Measurements from ENCODE around the gene SRPX2.

Gene SRPX2

GRCh38 chrX:100635040-100635439, 9.0 kb upstream of the SRPX2 start:
- TF ChIP-seq, protein P1, sequence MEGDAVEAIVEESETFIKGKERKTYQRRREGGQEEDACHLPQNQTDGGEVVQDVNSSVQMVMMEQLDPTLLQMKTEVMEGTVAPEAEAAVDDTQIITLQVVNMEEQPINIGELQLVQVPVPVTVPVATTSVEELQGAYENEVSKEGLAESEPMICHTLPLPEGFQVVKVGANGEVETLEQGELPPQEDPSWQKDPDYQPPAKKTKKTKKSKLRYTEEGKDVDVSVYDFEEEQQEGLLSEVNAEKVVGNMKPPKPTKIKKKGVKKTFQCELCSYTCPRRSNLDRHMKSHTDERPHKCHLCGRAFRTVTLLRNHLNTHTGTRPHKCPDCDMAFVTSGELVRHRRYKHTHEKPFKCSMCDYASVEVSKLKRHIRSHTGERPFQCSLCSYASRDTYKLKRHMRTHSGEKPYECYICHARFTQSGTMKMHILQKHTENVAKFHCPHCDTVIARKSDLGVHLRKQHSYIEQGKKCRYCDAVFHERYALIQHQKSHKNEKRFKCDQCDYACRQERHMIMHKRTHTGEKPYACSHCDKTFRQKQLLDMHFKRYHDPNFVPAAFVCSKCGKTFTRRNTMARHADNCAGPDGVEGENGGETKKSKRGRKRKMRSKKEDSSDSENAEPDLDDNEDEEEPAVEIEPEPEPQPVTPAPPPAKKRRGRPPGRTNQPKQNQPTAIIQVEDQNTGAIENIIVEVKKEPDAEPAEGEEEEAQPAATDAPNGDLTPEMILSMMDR (IDR thresholded peaks at IDR 0.05; ENCODE audit: insufficient read depth, low read length, poor library complexity, severe bottlenecking): no peak
- Histone ChIP-seq H3K4me3 (replicated peaks; ENCODE audit: low read depth, low read length) (no peak overlapping the region), H3K36me3 (ENCODE audit: control insufficient read depth, insufficient read depth, low read length) (no peaks in the 10 kb centered on the region), H3K27me3 (replicated peaks; ENCODE audit: control insufficient read depth, insufficient read depth, low read length) (no peaks in the 10 kb centered on the region)
- DNase-seq (ENCODE audit: extremely low read depth, insufficient read length): no peak

- no peaks in the 10 kb centered on the region for H3K36me3 ChIP-seq (ENCODE audit: control insufficient read depth, insufficient read depth, low read length)
- H3K4me3 ChIP-seq (replicated peaks; ENCODE audit: low read depth, low read length): no peak overlapping the region
- DNase-seq (ENCODE audit: extremely low read depth, insufficient read length): no peak
- no peaks in the 10 kb centered on the region for H3K27me3 ChIP-seq (replicated peaks; ENCODE audit: control insufficient read depth, insufficient read depth, low read length)
- TF ChIP-seq, protein P1 (IDR thresholded peaks at IDR 0.05; ENCODE audit: insufficient read depth, low read length, poor library complexity, severe bottlenecking): no peak
Observed at GRCh38 chrX:100635989-100636320, 8.0 kb upstream of the SRPX2 start.

- peak; percentile 44 for DNase-seq (ENCODE audit: extremely low read depth, insufficient read length)
- TF ChIP-seq, protein P1 (IDR thresholded peaks at IDR 0.05; ENCODE audit: insufficient read depth, low read length, poor library complexity, severe bottlenecking): peak; percentile 44
- H3K4me3 ChIP-seq (replicated peaks; ENCODE audit: low read depth, low read length): no peak within 1 kb of the TSS
- no peaks in the 10 kb centered on the region for H3K36me3 ChIP-seq (ENCODE audit: control insufficient read depth, insufficient read depth, low read length)
- no peaks in the 10 kb centered on the region for H3K27me3 ChIP-seq (replicated peaks; ENCODE audit: control insufficient read depth, insufficient read depth, low read length)
Observed at GRCh38 chrX:100636321-100636991, 7.5 kb upstream of the SRPX2 start, which contains the start of gene TSPAN6. TSPAN6 (minus strand) TSS chrX:100636806; CDS start chrX:100636694, 112 bp downstream.

- Histone ChIP-seq H3K4me3 (replicated peaks; ENCODE audit: low read depth, low read length) (no peak overlapping the region), H3K27me3 (replicated peaks; ENCODE audit: control insufficient read depth, insufficient read depth, low read length) (no peaks in the 10 kb centered on the region; the same call in 1 of the 2 replicates), H3K36me3 (ENCODE audit: control insufficient read depth, insufficient read depth, low read length) (no peaks in the 10 kb centered on the region)
- DNase-seq (ENCODE audit: extremely low read depth, insufficient read length): no peak
- TF ChIP-seq, protein P1 (IDR thresholded peaks at IDR 0.05; ENCODE audit: insufficient read depth, low read length, poor library complexity, severe bottlenecking): no peak
Observed at GRCh38 chrX:100642290-100642689, 1.7 kb upstream of the SRPX2 start.

GRCh38 chrX:100643212-100643611, 787 bp upstream of the SRPX2 start:
- no peaks in the 10 kb centered on the region for H3K36me3 ChIP-seq (ENCODE audit: control insufficient read depth, insufficient read depth, low read length)
- TF ChIP-seq, protein P1 (IDR thresholded peaks at IDR 0.05; ENCODE audit: insufficient read depth, low read length, poor library complexity, severe bottlenecking): no peak
- no peak overlapping the region for H3K4me3 ChIP-seq (replicated peaks; ENCODE audit: low read depth, low read length)
- H3K27me3 ChIP-seq (replicated peaks; ENCODE audit: control insufficient read depth, insufficient read depth, low read length): no peaks in the 10 kb centered on the region; the same call in 1 of the 2 replicates
- DNase-seq (ENCODE audit: extremely low read depth, insufficient read length): no peak
